ENCODE results near the gene TDP1.
"Not testable (repeated sequence)": the region's sequence is repeated elsewhere in the genome, so short reads cannot be mapped to it uniquely, and the experiment has no call there.

TDP1 gene

DNA sequence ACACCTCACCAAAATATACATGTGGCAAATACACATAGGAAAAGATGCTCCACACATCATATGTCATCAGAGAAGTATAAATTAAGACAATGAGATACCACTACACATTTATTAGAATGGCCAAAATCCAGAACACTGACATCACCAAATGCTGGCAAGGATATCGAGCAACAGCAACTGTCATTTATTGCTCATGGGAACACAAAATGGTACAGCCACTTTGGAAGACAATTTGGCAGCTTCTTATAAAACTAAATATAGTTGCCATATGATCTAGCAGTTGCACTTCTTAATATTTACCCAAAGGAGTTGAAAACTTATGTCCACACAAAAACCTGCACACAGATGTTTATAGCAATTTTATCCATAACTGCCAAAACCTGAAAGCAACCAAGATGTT lies 99.1 kb downstream of the TDP1 start:
- DNase-seq, result no peak

DNA sequence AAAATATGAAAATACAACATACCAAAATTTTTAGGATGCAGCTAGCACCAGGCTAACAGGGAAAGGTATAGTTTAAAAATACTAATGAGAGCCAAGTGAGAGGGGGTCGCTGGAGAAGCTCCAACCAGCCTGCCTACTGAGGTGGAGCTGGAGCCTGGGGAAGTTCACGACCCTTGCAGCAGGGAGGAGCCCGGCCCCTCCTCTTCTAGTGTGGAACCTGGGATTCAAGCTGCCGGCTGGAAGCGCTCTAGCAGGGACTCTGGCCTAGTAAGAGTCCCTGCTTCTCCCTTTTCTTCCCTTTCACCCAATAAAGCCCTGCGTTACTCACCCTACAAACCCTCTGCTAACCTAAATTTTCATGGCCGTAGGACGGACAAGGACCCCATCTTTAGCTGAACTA lies 101.1 kb downstream of the TDP1 start:
- no peak for DNase-seq

- DNase-seq, result no peak
Observed at GRCh38 chr14:90058876-90059458, 103.2 kb downstream of the TDP1 start.

DNA sequence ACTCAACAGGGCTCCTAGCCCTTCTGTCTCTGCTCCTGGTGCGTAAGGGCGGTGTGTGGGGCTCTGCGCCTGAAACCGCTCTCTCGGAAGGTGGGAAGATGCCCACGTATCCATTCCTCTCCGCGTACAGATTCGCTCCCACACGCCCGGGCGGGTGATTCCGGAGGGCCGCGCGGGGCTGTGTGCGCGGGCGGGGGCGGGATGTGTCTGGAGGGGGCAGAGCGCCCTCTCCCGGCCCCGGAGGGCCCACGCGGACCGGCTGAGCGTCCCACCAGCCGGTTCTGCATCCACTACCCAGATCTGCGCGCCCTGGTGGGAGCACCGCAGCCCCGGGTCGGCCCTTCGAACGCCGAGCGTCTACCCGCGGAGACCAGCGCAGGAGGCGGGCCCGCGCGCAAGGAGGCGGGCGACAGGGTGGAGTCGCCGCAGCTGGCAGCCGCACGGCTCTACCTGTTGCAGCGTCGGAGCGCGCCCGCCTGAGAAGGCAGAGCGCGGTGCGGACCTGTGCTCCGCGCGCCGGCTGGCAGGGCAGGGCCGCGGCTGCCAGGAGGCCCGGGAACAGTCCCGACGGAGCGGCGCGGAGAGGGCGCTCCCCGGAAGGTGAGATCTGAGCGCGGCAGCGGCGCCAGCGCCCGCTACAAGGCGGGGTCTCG lies 104.7 kb downstream of the TDP1 start:
- no peak for DNase-seq

DNA sequence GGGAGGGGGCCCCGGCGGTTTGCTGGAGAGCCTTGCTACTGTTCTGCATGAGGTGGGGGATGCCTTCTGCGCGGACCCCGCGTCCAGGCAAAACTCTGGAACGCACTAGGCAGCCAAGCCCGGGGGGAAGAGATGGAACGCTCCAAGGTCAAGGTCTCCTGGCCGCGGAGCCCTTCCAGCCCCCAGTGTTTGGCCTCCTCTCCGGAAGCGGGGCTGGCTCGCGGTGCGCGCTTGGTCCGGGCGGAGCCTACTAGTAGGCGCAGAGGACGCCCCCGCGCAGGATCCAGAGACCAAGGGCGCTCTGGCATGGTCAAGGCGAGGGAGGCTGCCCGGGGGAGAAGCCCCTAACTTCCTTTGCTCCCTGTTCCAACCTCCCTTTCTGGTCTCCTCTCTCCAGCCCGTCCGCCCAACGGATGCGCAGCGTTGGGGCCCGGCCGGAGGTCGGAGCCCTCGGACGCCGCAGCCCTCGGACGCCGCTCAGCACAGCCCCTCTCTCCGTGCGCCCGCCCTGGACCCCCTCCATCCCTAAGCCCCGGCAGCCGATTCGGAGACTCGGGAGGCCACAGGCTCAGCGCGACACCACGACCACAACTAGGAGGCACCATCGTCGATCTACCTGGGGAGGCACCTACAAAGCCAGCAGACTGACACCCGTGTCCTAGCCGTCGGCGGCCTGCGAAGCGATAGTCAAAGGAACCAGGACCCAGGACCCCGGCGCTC lies 105.4 kb downstream of the TDP1 start:
- no peak for DNase-seq

GRCh38 chr14:90061685-90062126 lies 106.0 kb downstream of the TDP1 start, which contains the start of gene KCNK13:
Gene KCNK13 (plus strand): TSS chr14:90061994. CDS start chr14:90062206, 212 bp downstream.
- no peak for DNase-seq

GRCh38 chr14:90062127-90062794 lies 106.5 kb downstream of the TDP1 start:
- no peak for DNase-seq

- no peak for DNase-seq
Observed at GRCh38 chr14:90062822-90063539, 107.3 kb downstream of the TDP1 start.

DNA sequence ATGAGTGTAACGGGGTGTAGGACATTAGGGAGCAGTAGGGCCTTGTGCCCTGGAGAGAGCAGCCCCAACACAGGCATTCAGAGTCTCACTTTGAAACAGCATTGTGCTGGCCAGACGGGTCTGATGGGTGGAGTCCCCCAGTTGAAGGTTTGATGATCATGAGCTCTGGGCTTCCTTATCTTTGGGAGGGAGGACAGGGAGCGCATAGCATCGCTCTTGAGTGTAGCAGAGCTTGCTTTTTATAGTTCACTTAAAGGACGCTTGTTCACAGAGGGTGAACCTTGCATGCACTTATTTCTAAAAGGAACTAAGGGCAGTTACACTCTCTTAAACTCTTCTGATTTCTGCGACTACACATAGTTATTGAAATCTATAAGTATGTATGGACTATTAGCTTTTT lies 116.6 kb downstream of the TDP1 start:
- no peak for DNase-seq

DNA sequence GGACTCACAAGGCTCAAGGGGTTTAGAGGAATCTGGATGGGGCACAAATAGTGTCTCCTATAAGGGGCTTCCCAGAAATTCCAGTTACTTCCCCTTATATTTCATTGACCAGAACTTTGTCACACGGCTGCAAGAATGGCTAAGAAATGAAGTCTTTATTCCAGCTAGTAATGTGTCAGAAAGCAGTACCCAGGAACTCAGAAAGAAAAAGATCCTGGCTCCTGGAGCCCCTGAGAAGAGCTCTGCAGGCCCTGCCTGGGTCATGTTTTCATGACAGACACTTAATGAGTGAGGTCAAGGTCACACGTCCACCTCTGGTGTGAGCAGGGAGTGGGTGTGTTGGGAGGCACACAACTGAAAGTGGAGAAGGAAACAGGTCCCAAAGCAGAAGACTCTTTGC lies 123.8 kb downstream of the TDP1 start:
- no peak for DNase-seq

DNA sequence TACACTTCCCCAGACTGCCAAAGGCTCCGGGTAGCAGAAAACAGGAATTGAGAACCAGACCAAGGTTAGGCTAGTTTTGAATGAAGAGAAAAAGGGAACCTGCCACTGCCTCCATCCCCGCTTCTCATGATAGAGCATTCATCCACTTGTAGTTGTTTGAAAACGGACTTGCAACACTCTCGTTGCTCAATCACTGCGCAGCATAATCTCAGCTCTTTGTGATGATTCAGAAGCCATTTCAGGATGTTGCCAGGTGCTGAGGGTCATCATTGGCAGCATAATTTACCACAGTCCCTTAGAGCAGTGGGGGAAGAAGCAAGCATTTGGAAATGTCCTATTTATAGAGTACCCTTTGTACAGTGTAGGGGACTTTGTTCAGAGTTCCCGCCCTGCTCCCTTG lies 131.7 kb downstream of the TDP1 start:
- DNase-seq, result peak; percentile 74

GRCh38 chr14:90088176-90088575 lies 132.4 kb downstream of the TDP1 start:
- DNase-seq, result no peak

DNA sequence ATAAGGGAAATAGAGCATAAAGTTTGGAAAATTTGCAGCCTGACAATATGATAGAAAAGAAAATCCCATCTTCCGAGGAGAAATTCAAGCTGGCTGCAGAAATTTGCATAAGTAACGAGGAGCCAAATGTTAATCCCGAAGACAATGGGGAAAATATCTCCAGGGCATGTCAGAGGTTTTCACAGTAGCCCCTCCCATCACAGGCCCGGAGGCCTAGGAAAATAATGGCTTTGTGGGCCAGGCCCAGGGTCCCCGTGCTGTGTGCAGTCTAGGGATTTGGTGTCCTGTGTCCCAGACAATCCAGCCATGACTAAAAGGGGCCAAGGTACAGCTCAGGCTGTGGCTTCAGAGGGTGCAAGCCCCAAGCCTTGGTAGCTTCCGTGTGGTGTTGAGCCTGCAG lies 133.8 kb downstream of the TDP1 start:
- not testable (repeated sequence) for DNase-seq

- DNase-seq, result no peak
Observed at GRCh38 chr14:90091393-90091792, 135.7 kb downstream of the TDP1 start.

GRCh38 chr14:90093942-90094595 lies 138.3 kb downstream of the TDP1 start:
- no peak for DNase-seq
